Activated naive CD4-positive, alpha-beta T cell treated with anti-CD3 and anti-CD28 coated beads, Interleukin-2, amount 50 U/mL, for 72 hours (primary cell): ENCODE measurements around the gene PTPN2. TPM values are rescaled to one million over a fixed set of nuclear protein-coding genes. Genes with fewer than 3 reads are reported as not detected.

ENCODE experiments used
- ATAC-seq, 2 donors: fragments of 150-1000 bp; cut with Tn5 transposase; 2 replicates each; pipeline ENCODE4 v1.10.0; 2021; ENCODE audit warnings: mild to moderate bottlenecking in 2 of 2, moderate library complexity in 2 of 2
- DNase-seq, 2 donors: peaks; one replicate each; pipeline ENCODE4 v3.0.0; 2021 to 2022; ENCODE audit warnings: low spot score in 2 of 2
- H3K27ac Mint-ChIP-seq, 2 donors: one replicate each; pipeline ENCODE4 v1.8.0; 2022; ENCODE audit warnings: mild to moderate bottlenecking in 2 of 2, mixed read lengths in 2 of 2
- H3K36me3 Mint-ChIP-seq, 2 donors: one replicate each; pipeline ENCODE4 v1.8.0; 2022; ENCODE audit warnings: mixed read lengths in 2 of 2
- H3K9me3 Mint-ChIP-seq, 2 donors: one replicate each; pipeline ENCODE4 v1.8.0; 2022; ENCODE audit warnings: mixed read lengths in 2 of 2
- total RNA-seq, 2 donors: library from RNA; stranded (reverse); gene quantifications; one replicate each; pipeline ENCODE4 v1.2.3, GENCODE V29; 2022

PTPN2 gene
- total RNA-seq, 2 donors from 2014 or later: 57.0 to 69.9 TPM

GRCh38 chr18:12754511-12754910 lies 129.5 kb downstream of the PTPN2 start:
- ATAC-seq: no peak
- no peak for DNase-seq
- Mint-ChIP-seq H3K9me3 (no peaks in the 10 kb centered on the region), H3K36me3 (no peaks in the 10 kb centered on the region), H3K27ac (no peak overlapping the region)

GRCh38 chr18:12751891-12752290 lies 132.1 kb downstream of the PTPN2 start:
- no peak for DNase-seq
- Mint-ChIP-seq H3K9me3 (no peaks in the 10 kb centered on the region), H3K27ac (no peak overlapping the region), H3K36me3 (no peaks in the 10 kb centered on the region)
- no peak for ATAC-seq

- Mint-ChIP-seq H3K9me3 (no peaks in the 10 kb centered on the region), H3K27ac (no peak overlapping the region), H3K36me3 (no peaks in the 10 kb centered on the region)
- ATAC-seq (no peak), DNase-seq (no peak)
Measured at GRCh38 chr18:12751503-12751884, 132.5 kb downstream of the PTPN2 start.

- no peaks in the 10 kb centered on the region for H3K36me3 Mint-ChIP-seq
- H3K27ac Mint-ChIP-seq: peak overlapping the region in 1 of 2 donors; percentile 39
- ATAC-seq: no peak
- no peaks in the 10 kb centered on the region for H3K9me3 Mint-ChIP-seq
- no peak for DNase-seq
Measured at GRCh38 chr18:12750715-12751502, 133.1 kb downstream of the PTPN2 start.

- H3K9me3 Mint-ChIP-seq: no peaks in the 10 kb centered on the region
- H3K36me3 Mint-ChIP-seq: no peaks in the 10 kb centered on the region
- peak; percentile 58 to 80 for ATAC-seq
- DNase-seq: peak in 1 of 2 donors; percentile 13
- H3K27ac Mint-ChIP-seq: peak overlapping the region in 1 of 2 donors; percentile 39
Measured at GRCh38 chr18:12750076-12750714, 133.8 kb downstream of the PTPN2 start.

GRCh38 chr18:12749121-12749520 lies 134.9 kb downstream of the PTPN2 start:
- Mint-ChIP-seq H3K27ac (no peak overlapping the region), H3K9me3 (no peaks in the 10 kb centered on the region), H3K36me3 (no peaks in the 10 kb centered on the region)
- ATAC-seq (no peak), DNase-seq (no peak)

GRCh38 chr18:12748671-12749070 lies 135.4 kb downstream of the PTPN2 start:
- ATAC-seq (no peak), DNase-seq (no peak)
- Mint-ChIP-seq H3K36me3 (no peaks in the 10 kb centered on the region), H3K9me3 (no peaks in the 10 kb centered on the region), H3K27ac (peak overlapping the region in 1 of 2 donors; percentile 65)

GRCh38 chr18:12747530-12748315 lies 136.3 kb downstream of the PTPN2 start:
- H3K9me3 Mint-ChIP-seq: no peaks in the 10 kb centered on the region
- peak overlapping the region in 1 of 2 donors; percentile 65 for H3K27ac Mint-ChIP-seq
- ATAC-seq: no peak

GRCh38 chr18:12745095-12745795 lies 138.8 kb downstream of the PTPN2 start:
- H3K9me3 Mint-ChIP-seq: no peaks in the 10 kb centered on the region
- H3K27ac Mint-ChIP-seq: no peak overlapping the region
- H3K36me3 Mint-ChIP-seq: no peaks in the 10 kb centered on the region
- no peak for DNase-seq
- ATAC-seq: no peak

More at GRCh38 chr18:12747530-12748315, 136.3 kb downstream of the PTPN2 start:
- no peak for DNase-seq
- no peaks in the 10 kb centered on the region for H3K36me3 Mint-ChIP-seq

GRCh38 chr18:12744103-12744502 lies 139.9 kb downstream of the PTPN2 start:
- no peaks in the 10 kb centered on the region for H3K36me3 Mint-ChIP-seq
- H3K27ac Mint-ChIP-seq: no peak overlapping the region
- no peak for DNase-seq
- H3K9me3 Mint-ChIP-seq: no peaks in the 10 kb centered on the region
- peak; percentile 63 to 70 for ATAC-seq

- Mint-ChIP-seq H3K36me3 (no peaks in the 10 kb centered on the region), H3K9me3 (no peaks in the 10 kb centered on the region), H3K27ac (no peak overlapping the region)
- no peak for ATAC-seq
- DNase-seq: no peak
Measured at GRCh38 chr18:12742453-12742852, 141.6 kb downstream of the PTPN2 start.

Other genes with a start within 250 kb of the PTPN2 start
- 1 to 10 TPM; 1.9 to 2.3 TPM for gene SPIRE1, start 226.1 kb downstream of the PTPN2 start, total RNA-seq
- 10 to 100 TPM; 10.9 to 13.2 TPM for gene CEP76, start 181.5 kb downstream of the PTPN2 start, total RNA-seq
- gene PSMG2, start 181.2 kb downstream of the PTPN2 start, total RNA-seq: 100 to 1,000 TPM in 1 of 2 donors, 10 to 100 TPM in 1; 60.4 to 120 TPM
- 100 to 1,000 TPM in 1 of 2 donors, 10 to 100 TPM in 1; 81.0 to 108 TPM for gene SEH1L, start 63.8 kb upstream of the PTPN2 start, total RNA-seq
- gene CEP192, start 107.1 kb upstream of the PTPN2 start, total RNA-seq: 10 to 100 TPM; 41.7 to 51.5 TPM